HG02588 (cell line): ENCODE measurements around the gene CDH4.
"Not testable (repeated sequence)": the region's sequence is repeated elsewhere in the genome, so short reads cannot be mapped to it uniquely, and the experiment has no call there.

ENCODE experiments used
- ATAC-seq: cut with Tn5 transposase; IDR thresholded peaks from one replicate; pipeline ENCODE4 v1.9.1; 2021; ENCODE audit warnings: mild to moderate bottlenecking, moderate library complexity; ENCODE audit not compliant: unreplicated experiment

CDH4 gene

GRCh38 chr20:61253640-61254511 lies 1.8 kb downstream of the CDH4 start:
- ATAC-seq, result no peak

GRCh38 chr20:61254881-61255626 lies 3.0 kb downstream of the CDH4 start:
- ATAC-seq, result no peak

GRCh38 chr20:61256365-61256764 lies 4.3 kb downstream of the CDH4 start:
- no peak for ATAC-seq

GRCh38 chr20:61256824-61257223 lies 4.8 kb downstream of the CDH4 start:
- no peak for ATAC-seq

GRCh38 chr20:61257611-61258010 lies 5.5 kb downstream of the CDH4 start:
- ATAC-seq, result no peak

- ATAC-seq, result no peak
Observed at GRCh38 chr20:61259741-61260140, 7.7 kb downstream of the CDH4 start.

GRCh38 chr20:61260905-61261304 lies 8.8 kb downstream of the CDH4 start:
- no peak for ATAC-seq

GRCh38 chr20:61262036-61262435 lies 10.0 kb downstream of the CDH4 start:
- ATAC-seq, result no peak

- ATAC-seq, result no peak
Observed at GRCh38 chr20:61262514-61262913, 10.5 kb downstream of the CDH4 start.

GRCh38 chr20:61263084-61263695 lies 11.1 kb downstream of the CDH4 start:
- no peak for ATAC-seq

GRCh38 chr20:61263938-61264337 lies 11.9 kb downstream of the CDH4 start:
- no peak for ATAC-seq

GRCh38 chr20:61267241-61267640 lies 15.2 kb downstream of the CDH4 start:
- no peak for ATAC-seq

GRCh38 chr20:61268024-61268423 lies 16.0 kb downstream of the CDH4 start:
- no peak for ATAC-seq

- ATAC-seq, result no peak
Observed at GRCh38 chr20:61271312-61272231, 19.5 kb downstream of the CDH4 start.

GRCh38 chr20:61273024-61273423 lies 21.0 kb downstream of the CDH4 start:
- ATAC-seq, result not testable (repeated sequence)

GRCh38 chr20:61273666-61274065 lies 21.6 kb downstream of the CDH4 start:
- ATAC-seq, result not testable (repeated sequence)

- no peak for ATAC-seq
Observed at GRCh38 chr20:61274326-61274725, 22.3 kb downstream of the CDH4 start.

GRCh38 chr20:61278296-61278695 lies 26.2 kb downstream of the CDH4 start:
- no peak for ATAC-seq

- ATAC-seq, result no peak
Observed at GRCh38 chr20:61279621-61280150, 27.6 kb downstream of the CDH4 start.

GRCh38 chr20:61280217-61280980 lies 28.3 kb downstream of the CDH4 start:
- no peak for ATAC-seq
